KMS-11 (cell line): ENCODE data around the gene CD200R1L.
"Not testable (repeated sequence)": the region's sequence is repeated elsewhere in the genome, so short reads cannot be mapped to it uniquely, and the experiment has no call there.

Source experiments
- H2AFZ ChIP-seq: fragments of 200-600 bp; sonication (generic); 2 replicates; pipeline ENCODE4 v1.6.1; 2016; ENCODE audit warnings: antibody characterized with exemption, mixed run types, low read depth
- H3K27ac ChIP-seq: fragments of 200-600 bp; sonication (generic); 2 replicates; pipeline ENCODE4 v1.6.1; 2016; ENCODE audit warnings: mild to moderate bottlenecking, mixed run types
- H3K27me3 ChIP-seq: fragments of 200-600 bp; sonication (generic); 2 replicates; pipeline ENCODE4 v1.6.1; 2017; ENCODE audit warnings: mild to moderate bottlenecking, low read depth, mixed run types, moderate library complexity; ENCODE audit not compliant: insufficient read depth
- H3K36me3 ChIP-seq: fragments of 200-600 bp; sonication (generic); 2 replicates; pipeline ENCODE4 v1.6.1; 2017; ENCODE audit warnings: mild to moderate bottlenecking, mixed run types; ENCODE audit not compliant: insufficient read depth
- H3K4me1 ChIP-seq: fragments of 200-600 bp; sonication (generic); 2 replicates; pipeline ENCODE4 v1.6.1; 2016; ENCODE audit warnings: mild to moderate bottlenecking, low read depth, mixed run types; ENCODE audit not compliant: poor library complexity, severe bottlenecking
- H3K4me2 ChIP-seq: fragments of 200-600 bp; sonication (generic); 2 replicates; pipeline ENCODE4 v1.7.0; 2016; ENCODE audit warnings: mild to moderate bottlenecking, mixed run types
- H3K4me3 ChIP-seq: fragments of 200-600 bp; sonication (generic); IDR thresholded peaks from 2 replicates; pipeline ENCODE4 v1.6.1; 2017; ENCODE audit warnings: low read depth, low read length, mixed read lengths; ENCODE audit not compliant: insufficient read depth
- H3K79me2 ChIP-seq: fragments of 200-600 bp; sonication (generic); 2 replicates; pipeline ENCODE4 v1.6.1; 2016; ENCODE audit warnings: low read depth, mixed run types; ENCODE audit not compliant: insufficient read depth
- H3K9ac ChIP-seq: fragments of 200-600 bp; sonication (generic); 2 replicates; pipeline ENCODE4 v1.6.1; 2016; ENCODE audit warnings: mild to moderate bottlenecking, mixed run types
- H4K20me1 ChIP-seq: fragments of 200-600 bp; sonication (generic); 2 replicates; pipeline ENCODE4 v1.6.1; 2016; ENCODE audit warnings: mild to moderate bottlenecking, mixed run types; ENCODE audit not compliant: insufficient read depth
- CTCF ChIP-seq: fragments of 200-600 bp; sonication (generic); conservative IDR thresholded peaks from 2 replicates; pipeline ENCODE4 v1.6.1; 2017; ENCODE audit warnings: low read depth, mild to moderate bottlenecking, antibody characterized with exemption, low read length, moderate library complexity, mixed read lengths

The CD200R1L gene

GRCh38 chr3:112858410-112859069, 11.9 kb upstream of the CD200R1L start:
- no peaks in the 10 kb centered on the region for H4K20me1 ChIP-seq
- no peaks in the 10 kb centered on the region for H3K79me2 ChIP-seq
- TF ChIP-seq CTCF, result no peak
- H3K36me3 ChIP-seq, result no peaks in the 10 kb centered on the region
- no peak overlapping the region for H3K27ac ChIP-seq
- H3K9ac ChIP-seq, result no peak overlapping the region
- H3K27me3 ChIP-seq, result no peaks in the 10 kb centered on the region
- H3K4me1 ChIP-seq, result peaks cover 5% of the 10 kb centered on the region
- no peak overlapping the region for H2AFZ ChIP-seq
- H3K4me3 ChIP-seq, result no peak overlapping the region
- H3K4me2 ChIP-seq, result no peak overlapping the region

- Histone ChIP-seq H3K27me3 (no peaks in the 10 kb centered on the region), H3K36me3 (no peaks in the 10 kb centered on the region), H3K79me2 (no peaks in the 10 kb centered on the region), H3K27ac (no peak overlapping the region), H3K9ac (no peak overlapping the region), H3K4me1 (peaks cover 5% of the 10 kb centered on the region), H4K20me1 (no peaks in the 10 kb centered on the region), H3K4me2 (no peak overlapping the region), H2AFZ (no peak overlapping the region), H3K4me3 (no peak overlapping the region)
- no peak for TF ChIP-seq CTCF
These were observed 10.9 kb upstream of the CD200R1L start for GRCh38 chr3:112857526-112857925.

DNA sequence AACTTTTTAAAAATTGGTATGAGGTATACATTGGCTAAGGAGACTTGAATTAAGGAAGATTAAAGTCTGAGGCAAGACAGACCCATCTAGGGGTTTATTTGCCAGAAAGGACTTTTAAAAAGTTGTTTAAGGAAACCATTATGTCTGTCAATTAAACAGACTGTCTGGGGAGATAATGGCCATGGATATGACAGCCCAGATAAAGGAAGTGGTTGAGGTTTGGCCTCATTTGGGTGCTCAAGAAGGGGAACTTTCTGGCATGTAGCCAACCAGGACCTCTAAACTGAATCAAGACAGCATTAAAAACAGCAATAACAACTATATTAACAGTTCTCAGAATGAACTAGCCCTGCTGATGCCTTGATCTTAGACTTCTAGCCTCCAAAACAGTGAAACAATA, 9.9 kb upstream of the CD200R1L start:
- Histone ChIP-seq H3K27me3 (no peaks in the 10 kb centered on the region), H3K9ac (no peak overlapping the region), H2AFZ (no peak overlapping the region), H3K4me2 (no peak overlapping the region), H3K36me3 (no peaks in the 10 kb centered on the region), H4K20me1 (no peaks in the 10 kb centered on the region), H3K4me1 (peaks cover 5% of the 10 kb centered on the region), H3K4me3 (no peak overlapping the region), H3K27ac (no peak overlapping the region), H3K79me2 (no peaks in the 10 kb centered on the region)
- TF ChIP-seq CTCF, result no peak

- Histone ChIP-seq H3K36me3 (no peaks in the 10 kb centered on the region), H3K4me2 (no peak overlapping the region), H2AFZ (no peak overlapping the region)
These were observed 9.2 kb upstream of the CD200R1L start for GRCh38 chr3:112855883-112856282.

GRCh38 chr3:112855074-112855473, 8.4 kb upstream of the CD200R1L start:
- not testable (repeated sequence) for H2AFZ ChIP-seq, H3K4me1 ChIP-seq, H4K20me1 ChIP-seq

More at GRCh38 chr3:112855883-112856282, 9.2 kb upstream of the CD200R1L start:
- Histone ChIP-seq H3K9ac (no peak overlapping the region), H3K27ac (no peak overlapping the region), H3K27me3 (no peaks in the 10 kb centered on the region), H3K4me1 (peaks cover 5% of the 10 kb centered on the region), H3K4me3 (no peak overlapping the region), H3K79me2 (no peaks in the 10 kb centered on the region), H4K20me1 (no peaks in the 10 kb centered on the region)
- TF ChIP-seq CTCF, result no peak

More at GRCh38 chr3:112855074-112855473, 8.4 kb upstream of the CD200R1L start:
- H3K4me3 ChIP-seq, H3K36me3 ChIP-seq, H3K27me3 ChIP-seq, H3K27ac ChIP-seq, H3K4me2 ChIP-seq, H3K9ac ChIP-seq, H3K79me2 ChIP-seq: not testable (repeated sequence)
